Subcutaneous adipose tissue (tissue), 4 donors: Measurements from ENCODE around the gene DDAH1. TPM values are rescaled to one million over a fixed set of nuclear protein-coding genes. Genes with fewer than 3 reads are reported as not detected.

Experiments
- CTCF ChIP-seq: fragments of 450-650 bp; IDR thresholded peaks from one replicate; pipeline ENCODE4 v1.5.1; 2016; ENCODE audit warnings: low read depth, mild to moderate bottlenecking, control low read depth, antibody characterized with exemption, moderate library complexity
- total RNA-seq, 4 donors: library from RNA; depleted of rRNA; stranded (reverse); fragments of >200 nt; gene quantifications; one replicate each; pipeline ENCODE4 v1.1.0, GENCODE V29; 2016

Gene DDAH1
- total RNA-seq, 4 donors from 2014 or later = 13.9 to 27.6 (median 14.3) TPM

DNA sequence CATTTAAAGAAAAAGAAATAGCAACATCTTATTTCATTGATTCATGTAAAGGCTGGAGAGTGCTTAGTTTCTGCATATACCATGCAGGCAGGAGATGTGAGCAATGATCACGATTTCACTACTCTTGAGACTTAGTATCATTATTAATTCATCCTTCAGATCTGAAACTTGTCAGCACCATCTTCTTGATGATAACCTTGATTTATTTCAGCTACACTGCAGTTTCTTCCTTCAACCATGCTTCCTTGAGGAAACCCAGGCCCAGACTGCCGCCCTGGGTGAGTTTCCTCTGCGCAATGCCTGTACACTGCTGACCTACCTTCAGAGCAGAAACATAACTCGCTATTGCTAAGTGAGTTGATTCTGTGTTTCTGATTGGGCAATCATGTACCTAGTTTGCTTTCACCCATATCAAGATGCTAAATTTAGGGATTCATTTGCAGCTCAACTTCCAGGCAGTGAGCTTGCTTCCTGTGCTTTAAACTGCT, 175.1 kb downstream of the DDAH1 start:
- TF ChIP-seq CTCF = no peak

DNA sequence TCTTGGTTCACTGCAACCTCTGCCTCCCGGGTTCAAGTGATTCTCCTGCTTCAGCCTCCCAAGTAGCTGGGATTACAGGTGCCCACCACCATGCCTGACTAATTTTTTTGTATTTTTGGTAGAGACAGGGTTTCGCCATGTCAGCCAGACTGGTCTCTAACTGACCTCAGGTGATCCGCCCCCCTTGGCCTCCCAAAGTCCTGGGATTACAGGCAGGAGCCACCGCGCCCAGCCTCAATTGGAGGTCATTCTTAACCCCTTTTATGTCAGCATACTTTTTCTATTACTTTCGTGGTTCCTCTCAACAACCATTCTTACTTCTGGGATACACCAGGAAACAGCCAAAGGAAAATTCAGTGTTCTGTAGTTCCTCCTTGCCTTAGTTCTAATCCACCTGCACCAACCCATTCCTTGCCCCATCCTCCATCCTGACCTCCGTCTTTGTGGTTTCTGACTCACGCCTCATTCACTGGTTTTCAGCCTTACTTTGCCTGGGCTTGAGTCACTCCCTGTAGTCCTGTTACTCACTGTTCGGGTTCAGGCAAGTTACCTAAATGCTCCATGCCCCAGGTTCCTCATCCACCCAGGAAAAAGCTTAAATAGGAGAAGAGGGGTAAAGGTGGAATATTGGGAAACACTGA, 175.6 kb downstream of the DDAH1 start:
- TF ChIP-seq CTCF = no peak

GRCh38 chr1:85284202-85284601, 180.8 kb downstream of the DDAH1 start:
- no peak for TF ChIP-seq CTCF

DNA sequence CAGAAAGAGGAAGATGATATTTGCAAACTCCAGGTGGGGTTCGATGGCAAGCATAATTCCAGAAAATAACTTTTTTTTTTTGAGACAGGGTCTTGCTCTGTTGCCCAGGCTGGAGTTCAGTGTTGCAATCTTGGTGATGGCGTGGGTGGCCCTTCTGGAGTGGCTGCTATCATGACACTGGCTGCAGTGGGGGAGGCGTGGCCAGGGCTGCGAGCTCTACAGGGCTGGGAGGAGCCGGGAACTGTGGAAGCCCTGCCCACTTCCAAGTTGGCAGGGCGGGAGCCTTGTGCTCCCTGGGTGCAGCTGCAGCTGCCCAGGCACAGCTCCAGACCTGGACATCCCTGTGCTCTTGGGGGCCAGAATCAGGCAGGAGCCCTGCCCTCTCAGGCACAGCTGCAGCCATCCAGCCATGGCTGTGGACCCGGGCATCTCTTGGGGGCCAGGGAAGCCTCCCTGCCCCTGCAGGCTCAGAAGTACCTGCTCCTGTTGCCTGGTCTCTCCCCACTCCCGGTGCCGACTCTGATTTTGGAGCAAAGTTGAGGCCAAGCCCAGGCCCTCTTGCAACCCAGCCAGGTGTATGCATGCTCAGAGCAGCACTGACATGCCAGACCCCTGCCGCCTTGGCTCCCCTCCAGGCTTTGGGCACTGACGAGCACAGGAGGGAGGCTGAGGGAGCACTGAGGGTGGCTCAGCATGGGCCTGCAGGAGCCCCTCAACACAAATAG, 181.3 kb downstream of the DDAH1 start:
- TF ChIP-seq CTCF = no peak

DNA sequence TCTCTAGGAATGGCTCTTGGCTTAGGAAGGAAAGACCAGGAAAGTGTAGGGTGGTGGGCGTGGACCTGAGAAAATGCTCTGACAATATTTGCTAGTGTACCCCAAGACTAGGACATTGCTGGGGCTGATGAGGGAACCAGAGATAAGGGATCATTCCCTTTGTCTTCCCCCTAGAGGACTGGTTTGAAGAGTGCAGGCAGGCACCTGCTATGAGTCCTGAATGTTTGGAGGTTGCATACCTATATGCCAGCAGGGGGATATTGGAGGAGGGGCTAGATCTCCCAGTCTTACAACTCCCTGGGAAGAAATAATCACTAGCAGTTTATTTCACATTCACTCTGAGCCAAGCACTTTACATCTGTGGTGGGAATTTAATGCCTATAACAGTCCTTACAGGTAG, 182.5 kb downstream of the DDAH1 start:
- TF ChIP-seq CTCF = no peak

DNA sequence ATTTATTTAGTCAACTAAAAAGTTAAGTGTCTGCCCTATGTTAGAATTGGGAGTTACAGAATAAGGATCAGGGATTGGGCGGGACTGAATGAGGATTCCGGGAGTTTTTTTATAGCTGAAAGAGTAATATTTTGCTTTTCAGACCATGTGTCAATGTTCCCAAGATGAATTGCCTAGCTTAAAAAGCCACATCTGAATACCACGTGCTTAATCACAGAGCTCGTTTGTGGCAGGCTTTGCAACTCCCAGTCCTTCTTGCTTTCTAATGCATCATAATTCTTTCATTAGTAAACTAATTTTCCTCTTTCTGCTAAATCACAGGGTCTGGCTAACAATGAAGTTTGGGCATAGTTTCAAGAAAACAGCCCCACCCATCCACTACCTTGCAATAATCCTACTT, 184.3 kb downstream of the DDAH1 start:
- TF ChIP-seq CTCF = no peak

GRCh38 chr1:85279458-85280080, 185.4 kb downstream of the DDAH1 start:
- no peak for TF ChIP-seq CTCF
